ENCODE data around the gene HS3ST4.

The HS3ST4 gene

DNA sequence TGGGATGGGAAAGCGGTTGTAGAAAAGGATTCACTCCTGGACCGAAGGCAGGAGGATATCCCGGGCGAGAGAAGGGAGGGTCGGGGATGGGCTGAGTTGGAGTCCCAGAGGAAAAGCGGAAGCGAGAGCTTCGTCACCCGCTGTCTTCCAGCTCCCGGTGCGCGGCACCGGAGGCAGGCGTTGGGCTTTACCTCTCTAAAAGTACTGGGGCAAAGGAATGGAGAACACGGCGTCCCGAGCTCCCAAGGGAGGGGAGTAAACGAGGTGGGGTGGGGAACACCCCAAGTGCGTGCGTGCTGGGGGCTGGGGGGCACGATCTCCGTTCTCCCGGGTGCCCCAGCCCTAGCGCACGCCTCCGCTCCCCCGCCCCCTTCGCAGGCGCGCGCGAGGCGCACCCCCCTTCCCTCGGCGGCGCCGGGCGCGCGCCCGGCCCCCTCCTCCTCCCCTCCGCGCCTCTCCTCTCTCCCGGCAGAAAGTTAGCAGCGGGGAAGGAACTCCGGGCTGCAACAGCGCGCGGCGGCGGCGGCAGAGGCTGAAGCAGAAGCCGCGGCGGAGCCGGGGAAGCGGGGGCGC, at the start of gene HS3ST4:
Gene HS3ST4 (plus strand): TSS at position 441 of the 573 bp plus-strand sequence.
- DNase-seq: no peak

DNA sequence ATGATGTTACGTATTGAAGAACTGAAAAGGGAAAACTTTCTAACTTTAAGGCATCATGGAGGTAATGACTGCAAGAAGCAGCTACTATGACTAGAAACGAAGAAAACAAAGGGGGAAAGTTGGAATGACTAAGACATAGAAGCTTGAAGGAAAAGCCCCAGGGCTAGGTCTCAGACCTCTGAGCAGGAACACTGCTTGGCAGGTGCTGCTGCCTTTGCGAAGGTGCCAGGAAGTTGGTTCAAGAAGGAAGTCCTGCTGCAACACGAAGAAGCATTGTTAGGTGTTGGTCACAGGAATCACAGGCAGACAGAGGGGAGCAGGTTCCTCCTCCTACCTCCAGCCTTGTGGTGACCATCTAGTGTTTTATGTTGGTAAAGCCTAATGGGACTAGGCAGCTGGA, 48.1 kb upstream of the HS3ST4 start:
- no peak for DNase-seq

DNA sequence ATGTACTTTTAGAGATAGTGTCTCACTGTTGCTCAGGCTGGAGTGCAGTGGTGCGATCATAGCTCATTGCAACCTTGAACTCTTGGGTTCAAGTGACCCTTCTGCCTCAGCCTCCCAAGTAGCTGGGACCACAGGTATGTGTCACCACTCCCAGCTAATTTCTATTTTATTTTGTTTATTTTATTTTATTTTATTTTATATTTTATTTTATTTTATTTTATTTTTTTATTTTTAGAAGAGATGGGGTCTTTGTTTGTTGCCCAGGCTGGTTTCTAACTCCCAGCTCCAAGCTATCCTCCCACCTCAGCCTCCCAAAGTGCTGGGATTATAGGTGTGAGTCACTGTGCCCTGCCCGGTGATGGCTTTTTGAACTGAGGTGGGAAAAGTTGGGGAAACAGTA, 35.1 kb upstream of the HS3ST4 start:
- no peak for DNase-seq

DNA sequence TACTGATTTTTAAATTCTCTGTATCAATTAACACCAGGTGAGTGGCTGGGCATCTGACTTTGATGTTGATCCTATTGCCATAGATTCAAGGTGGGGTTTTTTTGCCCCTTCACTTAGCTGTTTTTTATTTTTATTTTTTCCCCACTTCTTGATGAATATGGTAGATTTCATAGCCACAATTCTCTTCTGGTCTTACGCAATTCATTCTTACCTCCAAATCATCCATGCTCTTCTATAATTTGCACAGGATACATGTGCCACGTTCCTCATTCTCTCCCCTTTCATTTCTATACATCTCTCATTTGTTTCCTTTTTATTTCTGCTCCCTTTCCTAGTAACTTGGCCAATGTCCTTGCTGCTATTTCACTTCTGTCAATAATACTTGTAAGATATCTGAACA, 14.9 kb upstream of the HS3ST4 start:
- no peak for DNase-seq

DNA sequence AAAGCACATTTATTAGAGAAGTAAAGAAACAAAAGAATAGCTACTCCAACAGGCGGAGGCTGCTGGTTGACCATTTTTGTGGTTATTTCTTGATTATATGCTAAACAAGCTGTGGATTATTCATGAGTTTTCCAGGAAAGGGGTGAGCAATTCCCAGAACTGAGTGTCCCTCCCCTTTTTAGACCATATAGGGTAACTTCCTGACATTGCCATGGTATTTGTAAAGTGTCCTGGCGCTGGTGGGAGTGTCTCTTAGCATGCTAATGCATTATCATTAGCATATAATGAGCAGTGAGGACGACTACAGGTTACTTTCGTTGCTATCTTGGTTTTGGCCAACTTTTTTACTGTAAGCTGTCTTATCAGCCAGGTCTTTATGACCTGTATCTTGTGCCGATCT, 12.2 kb upstream of the HS3ST4 start:
- no peak for DNase-seq

DNA sequence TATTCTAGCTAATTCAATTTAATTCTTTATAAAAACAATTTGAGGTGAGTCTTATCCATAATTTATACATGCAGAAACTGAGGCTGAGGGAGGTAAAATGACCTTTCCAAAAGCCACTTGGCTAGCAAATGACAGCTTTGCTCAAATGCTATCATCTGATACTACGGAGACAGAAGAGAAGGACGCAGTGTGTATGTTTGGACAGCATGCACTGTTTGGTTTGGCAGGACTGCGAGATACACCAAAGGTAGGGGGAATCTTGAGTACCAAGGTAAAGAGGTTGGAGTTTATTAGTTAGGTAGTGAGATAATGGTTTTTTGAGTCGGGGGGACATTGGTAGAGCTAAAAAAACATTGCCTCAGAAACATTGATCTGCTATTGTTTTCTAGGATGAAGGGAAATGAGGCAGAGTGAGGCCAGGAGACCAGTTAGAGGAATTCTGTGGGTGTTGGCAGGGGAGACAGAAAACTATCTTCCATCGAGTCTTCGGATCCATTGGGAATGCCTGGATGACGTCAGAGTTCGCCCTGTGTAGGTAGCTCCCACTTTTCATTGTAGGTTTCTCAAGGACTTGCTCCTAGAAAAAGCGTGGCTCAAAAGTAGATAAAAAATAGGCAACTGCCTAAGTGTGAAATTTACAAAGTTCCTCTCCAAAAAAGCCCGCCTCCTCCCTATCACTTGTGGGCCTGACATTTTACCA, 2.5 kb upstream of the HS3ST4 start:
- no peak for DNase-seq

DNA sequence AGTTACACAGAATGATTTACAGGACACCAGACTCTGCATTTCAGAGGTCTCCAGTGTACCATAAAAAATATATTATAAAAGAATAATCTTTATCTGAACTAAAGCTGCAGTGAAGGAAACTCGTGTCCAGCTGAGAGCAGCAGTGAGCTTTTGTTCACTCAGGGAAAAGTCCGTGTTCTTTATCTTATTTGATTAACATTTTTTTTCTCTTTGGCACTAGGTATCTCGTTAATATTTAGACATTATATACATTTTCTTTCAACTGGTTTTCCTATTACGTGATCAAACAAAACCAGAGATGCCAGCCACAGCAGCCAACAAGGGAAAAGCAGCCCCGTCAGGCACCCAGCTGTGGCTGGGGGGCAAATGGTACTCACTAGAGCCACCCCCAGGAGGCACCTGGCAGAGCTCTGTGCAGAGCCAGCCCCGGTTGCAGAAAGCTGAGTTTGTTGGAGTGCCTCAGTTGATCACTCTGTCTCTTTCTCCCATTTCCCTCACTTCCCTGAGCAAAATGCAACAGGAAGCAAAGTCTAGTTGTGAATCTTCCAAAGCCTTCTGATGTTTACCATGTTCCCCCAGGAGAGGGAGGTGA, 1.1 kb upstream of the HS3ST4 start:
- no peak for DNase-seq

DNA sequence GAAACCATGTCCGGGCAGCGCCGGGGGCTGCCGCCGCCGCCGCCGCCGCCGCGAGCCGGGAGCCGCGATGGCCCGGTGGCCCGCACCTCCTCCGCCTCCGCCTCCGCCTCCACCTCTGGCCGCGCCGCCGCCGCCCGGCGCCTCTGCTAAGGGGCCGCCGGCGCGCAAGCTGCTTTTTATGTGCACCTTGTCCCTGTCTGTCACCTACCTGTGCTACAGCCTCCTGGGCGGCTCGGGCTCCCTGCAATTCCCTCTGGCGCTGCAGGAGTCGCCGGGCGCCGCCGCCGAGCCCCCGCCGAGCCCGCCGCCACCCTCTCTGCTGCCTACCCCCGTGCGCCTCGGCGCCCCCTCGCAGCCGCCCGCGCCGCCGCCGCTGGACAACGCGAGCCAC, 587 bp downstream of the HS3ST4 start:
- DNase-seq: no peak

DNA sequence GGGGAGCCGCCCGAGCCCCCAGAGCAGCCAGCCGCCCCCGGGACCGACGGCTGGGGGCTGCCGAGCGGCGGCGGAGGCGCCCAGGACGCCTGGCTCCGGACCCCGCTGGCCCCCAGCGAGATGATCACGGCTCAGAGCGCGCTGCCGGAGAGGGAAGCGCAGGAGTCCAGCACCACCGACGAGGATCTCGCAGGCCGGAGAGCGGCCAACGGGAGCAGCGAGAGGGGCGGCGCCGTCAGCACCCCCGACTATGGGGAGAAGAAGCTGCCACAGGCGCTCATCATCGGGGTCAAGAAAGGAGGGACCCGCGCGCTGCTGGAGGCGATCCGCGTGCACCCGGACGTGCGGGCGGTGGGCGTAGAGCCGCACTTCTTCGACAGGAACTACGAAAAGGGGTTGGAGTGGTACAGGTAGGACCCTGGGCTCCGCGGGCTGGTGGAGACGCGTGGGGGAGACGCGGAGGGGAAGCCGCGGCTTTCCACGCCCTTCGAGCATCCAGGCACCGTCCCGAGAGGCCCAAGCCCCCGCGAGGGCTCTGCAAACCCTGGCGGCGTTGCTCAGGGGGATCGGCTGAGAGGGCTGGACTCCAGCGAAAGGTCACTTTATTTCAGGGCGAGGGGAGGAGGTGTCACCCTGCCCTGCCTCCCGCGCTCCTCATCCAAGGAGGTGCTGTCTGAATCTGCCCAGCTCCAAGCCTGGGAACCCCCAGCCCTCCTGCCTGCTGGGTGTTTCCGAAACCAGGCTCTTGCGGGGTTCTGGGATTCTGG, 1.2 kb downstream of the HS3ST4 start:
- no peak for DNase-seq

DNA sequence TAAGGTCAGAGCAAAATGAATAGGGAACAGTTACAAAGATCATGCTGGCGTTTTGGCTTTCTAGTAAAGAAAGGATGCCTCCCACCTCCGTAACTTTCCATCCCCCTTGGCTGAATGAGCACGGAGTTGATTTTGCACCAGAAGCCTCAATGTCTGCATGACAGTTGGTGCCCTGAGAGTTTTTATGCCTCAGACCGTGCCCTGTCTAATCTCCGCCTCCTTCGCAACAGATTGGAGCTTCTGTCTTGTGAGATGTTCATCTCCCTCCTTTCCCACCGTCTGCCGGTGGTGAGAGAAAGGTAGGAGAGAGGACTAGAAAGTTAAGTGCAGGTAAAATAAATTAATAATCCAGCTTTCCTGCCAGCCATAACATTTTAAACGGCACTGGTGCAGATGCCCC, 1.9 kb downstream of the HS3ST4 start:
- no peak for DNase-seq

DNA sequence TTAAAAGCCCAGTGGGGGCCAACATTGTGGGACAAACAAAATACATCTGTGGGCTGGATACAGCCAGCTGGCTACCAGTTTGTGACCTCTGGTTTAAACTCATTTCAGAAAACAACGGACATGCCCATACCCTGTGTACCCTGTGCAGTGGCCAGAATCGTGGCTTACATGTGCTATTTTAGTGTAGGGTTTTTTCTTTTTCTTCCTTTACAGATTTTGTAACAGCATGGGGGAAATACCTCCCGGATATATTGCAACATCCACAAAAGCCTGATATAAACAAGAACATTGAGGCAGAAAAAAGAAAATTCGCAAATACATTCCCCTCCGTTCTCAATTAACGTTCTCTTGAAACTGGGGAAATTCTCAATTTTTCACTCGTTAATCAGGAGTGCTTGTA, 7.3 kb downstream of the HS3ST4 start:
- DNase-seq: no peak

DNA sequence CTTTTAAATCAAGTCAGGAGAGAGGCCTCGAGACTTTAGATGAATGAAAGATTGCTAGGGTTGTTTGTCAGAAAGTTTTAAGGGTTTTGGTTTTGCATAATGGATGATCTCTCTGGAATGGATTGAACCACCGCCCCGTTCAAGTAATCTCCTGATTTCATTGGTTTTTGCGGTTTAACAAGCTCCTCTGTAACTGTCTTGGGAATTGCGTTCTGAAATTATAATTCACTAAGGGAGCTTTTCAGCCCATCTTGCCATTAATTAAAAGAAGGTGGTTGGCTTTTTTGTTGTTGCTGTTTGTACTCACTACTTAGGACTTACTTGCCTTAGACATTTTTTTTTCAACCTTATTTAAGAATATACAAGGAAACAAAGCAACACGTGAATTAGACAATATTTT, 8.8 kb downstream of the HS3ST4 start:
- DNase-seq: no peak

DNA sequence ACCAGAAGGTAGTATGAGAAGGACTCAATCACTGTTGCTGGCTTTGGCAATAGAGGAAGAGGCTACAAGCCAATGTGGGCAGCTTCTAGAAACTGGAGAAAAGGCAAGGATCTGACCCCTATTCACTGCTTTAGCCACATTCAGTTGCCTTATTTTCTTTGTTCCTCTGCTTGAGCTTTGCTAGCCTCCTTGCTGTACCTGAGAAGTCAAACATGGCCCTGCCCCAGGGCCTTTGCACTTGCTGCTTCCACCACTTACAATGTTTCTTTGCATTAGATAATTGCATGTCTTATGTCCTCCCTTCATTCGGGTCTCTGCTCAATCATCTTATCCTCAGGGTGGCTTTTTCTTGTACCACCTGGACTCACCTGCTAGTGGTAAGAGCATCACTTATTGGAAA, 15.8 kb downstream of the HS3ST4 start:
- DNase-seq: no peak

DNA sequence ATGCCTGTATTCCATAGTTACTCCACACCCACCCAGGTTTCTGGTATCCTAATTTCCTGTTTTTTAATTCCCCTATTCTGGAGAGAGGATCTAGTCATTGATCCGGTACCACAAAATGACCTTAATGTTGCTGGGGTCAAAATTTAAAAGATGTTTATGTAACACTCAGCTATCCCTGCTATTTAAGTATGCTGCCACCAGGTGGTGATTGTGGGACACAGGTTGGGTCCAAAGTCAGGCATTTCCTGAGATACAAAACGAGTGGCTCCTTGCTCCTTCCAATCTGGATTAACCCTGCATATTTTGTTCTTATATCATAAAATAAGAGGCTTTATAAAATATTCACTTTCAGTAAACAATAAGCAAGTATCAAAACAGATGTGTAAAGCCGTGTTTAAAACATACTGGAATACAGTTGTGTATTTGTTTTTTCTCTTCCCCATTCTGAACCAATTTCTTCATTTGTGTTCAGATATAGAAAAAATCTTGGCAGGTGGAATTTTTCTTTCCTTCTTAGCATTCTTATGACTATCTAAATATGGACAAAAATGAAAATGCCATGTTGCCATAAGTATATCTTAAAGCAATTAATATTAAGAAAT, 16.3 kb downstream of the HS3ST4 start:
- peak in 1 of 2 donors; percentile 3 for DNase-seq

DNA sequence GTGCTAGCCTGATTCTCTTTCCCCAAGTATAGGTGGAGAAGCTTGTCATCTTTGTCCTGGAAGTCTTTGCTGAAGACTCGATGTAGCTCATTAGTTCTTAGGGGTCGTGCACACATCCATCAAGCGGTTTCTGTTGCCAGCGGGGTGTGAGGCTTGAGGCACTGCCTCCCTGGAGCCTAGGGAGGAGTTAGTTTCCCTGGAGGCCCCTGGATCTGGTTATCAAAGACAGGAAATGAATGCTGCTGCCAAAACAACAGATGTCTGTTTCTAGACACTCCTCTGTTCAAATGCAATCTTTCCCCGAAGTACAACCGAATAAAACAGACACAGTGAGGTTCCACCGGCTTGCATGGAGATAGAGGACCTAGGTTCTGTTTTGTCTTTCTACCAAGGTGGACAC, 17.5 kb downstream of the HS3ST4 start:
- DNase-seq: no peak

DNA sequence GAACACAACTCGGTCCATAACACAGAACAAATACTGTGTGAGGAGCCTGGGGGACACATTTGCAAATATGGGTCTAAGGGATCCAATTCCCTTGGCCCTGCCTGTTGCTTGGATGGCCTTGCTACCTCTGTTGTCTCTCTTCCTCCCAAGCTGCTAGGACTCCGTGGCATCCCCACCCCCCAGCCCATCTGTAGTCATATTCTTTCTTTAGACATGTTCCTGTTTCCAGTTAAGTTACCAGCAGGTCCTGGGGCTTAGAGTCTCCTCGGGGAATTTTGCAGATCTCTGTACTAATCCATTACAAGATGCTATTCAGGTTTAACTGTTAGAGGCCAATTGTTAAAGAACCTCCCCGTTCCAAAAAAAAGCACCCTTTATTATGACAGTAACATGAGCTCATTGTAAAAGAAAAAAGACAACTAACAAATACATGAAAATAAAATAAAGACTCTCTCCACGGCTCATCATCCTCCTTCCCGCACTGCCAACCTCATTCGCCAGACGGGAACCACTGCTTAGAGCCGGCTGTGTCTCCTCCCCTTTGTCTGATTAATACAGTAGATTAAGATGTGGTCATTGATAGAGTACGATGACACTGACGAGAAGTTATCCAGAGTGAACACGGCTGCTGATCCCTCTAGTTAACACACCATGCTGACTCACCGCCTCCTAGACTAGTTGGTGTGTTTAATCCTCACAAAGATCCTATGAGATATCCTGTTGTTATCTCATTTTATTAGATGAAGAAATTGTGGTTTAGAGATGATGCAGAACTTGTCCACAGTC, 22.2 kb downstream of the HS3ST4 start:
- DNase-seq: no peak

DNA sequence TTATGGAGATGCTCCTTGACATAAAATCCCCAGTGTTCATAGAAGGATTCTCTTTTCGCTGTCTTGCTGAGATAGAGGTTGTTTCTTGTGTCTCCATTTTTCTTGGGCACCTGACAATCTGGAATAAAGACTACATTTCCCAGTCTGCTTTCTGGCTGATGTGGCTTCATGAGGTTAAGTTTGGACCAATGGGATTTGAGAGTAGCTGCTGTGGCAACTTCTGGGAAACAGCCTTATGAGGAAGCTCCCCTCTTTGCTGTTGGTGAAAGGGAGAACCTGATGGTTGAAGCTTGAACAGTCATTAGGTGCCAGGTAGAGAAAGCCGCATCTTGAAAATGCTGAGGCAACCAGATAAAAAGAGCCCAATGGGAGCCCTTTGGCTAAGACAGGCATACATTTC, 24.4 kb downstream of the HS3ST4 start:
- no peak for DNase-seq

DNA sequence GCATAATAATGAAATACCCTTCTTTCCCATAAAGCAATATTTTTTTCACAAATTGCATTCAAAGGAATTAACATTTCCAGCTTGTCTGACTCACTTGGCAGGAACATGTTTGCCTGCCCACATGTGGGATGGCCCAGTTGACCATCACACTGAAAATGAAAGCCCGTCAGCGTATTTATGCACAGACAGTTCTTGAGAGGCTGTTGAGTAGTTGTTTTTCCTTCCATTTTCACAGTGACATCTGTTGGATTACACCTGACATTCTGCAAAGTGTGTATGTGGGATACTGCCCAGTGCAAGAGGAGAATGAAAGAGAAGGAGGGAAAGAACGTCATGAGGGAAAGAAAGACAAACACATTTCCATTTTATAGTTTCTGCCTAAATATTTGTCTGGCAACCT, 29.7 kb downstream of the HS3ST4 start:
- no peak for DNase-seq

DNA sequence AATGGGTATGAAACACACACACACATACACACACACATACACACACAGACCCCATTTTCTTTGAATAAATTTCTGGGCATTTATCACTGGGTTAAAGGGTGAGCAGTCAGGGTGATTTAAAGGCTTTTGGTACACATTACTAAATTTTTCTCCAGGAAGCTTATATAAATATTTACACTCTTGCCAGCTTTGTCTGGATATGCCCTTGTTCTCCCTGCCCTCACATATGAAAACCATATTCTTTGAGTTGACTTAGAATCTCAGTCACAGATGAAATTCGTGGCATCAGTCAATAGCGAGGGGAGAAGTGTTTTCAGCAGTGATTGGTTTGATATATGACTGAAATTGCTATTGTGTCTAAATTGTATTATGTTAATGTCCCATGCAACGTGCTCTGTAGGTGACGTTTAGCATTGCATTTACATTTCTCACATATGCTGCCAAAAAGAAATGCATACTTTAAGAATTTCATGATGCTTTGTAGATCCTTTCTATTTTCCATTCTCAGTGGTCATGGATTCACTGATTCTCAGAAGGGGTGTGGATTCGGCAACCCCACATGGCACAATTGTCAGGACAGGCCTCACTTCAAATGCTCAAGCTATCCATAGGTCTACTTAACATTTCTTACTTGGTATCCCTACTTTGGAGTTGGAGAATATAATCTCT, 34.8 kb downstream of the HS3ST4 start:
- DNase-seq: no peak

DNA sequence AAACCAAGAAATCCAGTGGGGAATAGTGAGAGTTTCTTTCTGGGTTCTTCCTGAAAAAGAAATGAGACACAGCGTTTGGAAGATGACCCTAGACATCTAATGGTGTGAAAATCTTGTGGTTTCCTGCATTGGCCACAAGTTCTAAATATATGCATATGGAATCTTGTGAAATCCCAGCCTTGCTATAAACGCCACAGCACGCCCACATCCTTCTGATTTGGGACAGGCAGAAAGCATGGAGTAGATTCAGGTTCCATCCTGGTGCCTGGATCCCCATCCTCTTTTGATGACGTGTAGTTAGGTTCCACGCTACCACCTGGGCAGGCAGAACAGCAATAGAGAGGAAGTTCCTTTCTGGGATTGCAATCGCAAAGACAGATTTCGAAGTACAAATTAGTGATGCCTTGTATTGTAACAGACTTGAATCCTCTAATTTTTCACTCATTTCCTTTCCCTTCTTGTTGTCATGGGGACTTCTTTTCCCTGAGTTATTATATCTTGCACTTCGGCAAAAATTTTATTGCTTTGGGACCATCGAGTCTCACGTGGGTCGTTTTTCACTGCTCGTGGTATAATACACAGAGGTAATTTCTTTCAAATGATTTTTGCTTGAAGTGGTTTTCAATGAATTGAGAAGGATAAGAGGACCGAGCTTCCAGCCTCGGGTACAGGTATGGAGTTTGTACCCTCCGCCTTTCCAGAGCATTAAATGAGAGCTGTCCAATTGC, 37.6 kb downstream of the HS3ST4 start:
- no peak for DNase-seq

DNA sequence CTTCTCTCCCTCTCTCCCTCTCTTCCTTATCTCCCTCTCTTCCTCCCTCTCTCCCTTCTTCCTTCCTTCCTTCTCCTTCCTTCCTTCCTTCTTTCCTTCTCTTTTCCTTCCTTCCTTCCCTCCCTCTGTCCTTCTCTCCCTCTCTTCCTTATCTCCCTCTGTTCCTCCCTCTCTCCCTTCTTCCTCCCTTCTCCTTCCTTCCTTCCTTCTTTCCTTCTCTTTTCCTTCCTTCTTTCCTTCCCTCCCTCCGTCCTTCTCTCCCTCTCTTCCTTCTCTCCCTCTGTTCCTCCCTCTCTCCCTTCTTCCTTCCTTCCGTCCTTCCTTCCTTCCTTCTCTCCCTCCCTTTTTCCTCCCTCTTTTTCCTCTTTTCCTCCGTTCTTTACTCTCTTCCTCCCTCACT, 38.6 kb downstream of the HS3ST4 start:
- DNase-seq: no peak
